Activated CD4-positive, CD25-positive, alpha-beta regulatory T cell treated with anti-CD3 and anti-CD28 coated beads, Interleukin-2, amount 50 U/mL, for 16 hours (primary cell): ENCODE results near the gene CHST8.
"Not testable (repeated sequence)": the region's sequence is repeated elsewhere in the genome, so short reads cannot be mapped to it uniquely, and the experiment has no call there.

ENCODE experiments used
- DNase-seq: peaks from one replicate; pipeline ENCODE4 v3.0.0-alpha.2; 2020; ENCODE audit warnings: low read depth, low spot score

CHST8 gene

DNA sequence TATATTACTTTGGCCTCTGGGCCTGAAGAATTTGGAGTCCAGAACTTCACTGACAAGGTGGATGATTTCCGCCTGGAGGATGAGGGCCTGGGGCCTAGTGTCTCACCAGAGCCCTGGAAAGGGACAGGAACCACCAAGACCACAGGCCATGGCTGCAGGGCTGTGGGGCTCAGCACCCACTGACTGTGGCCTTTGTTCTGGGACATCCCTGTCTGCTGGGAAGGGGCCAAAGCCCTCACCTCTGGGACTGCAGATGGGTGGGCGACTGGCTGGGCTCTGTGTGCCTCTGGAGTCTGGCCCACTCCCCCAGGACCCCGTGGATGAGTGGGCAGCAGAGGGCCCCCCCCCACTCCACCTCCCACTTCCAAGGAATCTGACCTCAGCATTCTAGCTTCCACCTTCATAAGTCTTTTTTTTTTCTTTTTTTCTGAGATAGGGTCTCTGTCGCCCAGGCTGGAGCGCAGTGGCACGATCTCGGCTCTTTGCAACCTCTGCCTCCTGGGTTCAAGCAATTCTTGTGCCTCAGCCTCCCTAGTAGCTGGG, 20.3 kb downstream of the CHST8 start:
- no peak for DNase-seq

DNA sequence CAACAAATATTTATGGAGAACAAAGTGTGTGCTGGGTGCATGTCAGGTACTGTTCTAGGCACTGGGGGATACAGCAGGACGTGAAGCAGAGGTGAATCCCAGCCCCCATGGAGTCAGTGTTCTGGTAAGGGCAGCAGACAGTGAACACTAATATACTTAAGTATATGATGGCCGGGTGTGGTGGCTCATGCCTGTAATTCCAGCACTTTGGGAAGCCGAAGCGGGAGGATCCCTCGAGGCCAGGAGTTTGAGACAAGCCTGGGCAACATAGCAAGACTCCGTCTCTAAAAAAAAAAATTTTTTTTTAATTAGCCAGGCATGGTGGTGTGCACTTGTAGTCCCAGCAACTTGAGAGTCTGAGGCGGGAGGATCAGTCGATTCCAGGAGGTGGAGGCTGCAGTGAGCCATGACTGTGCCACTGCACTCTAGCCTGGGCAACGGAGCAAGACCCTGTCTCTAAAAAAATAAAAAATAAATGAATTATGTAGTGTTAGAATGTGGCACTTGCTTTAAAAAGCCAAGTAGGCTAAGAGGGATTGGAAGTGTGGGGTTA, 22.6 kb downstream of the CHST8 start:
- no peak for DNase-seq

DNA sequence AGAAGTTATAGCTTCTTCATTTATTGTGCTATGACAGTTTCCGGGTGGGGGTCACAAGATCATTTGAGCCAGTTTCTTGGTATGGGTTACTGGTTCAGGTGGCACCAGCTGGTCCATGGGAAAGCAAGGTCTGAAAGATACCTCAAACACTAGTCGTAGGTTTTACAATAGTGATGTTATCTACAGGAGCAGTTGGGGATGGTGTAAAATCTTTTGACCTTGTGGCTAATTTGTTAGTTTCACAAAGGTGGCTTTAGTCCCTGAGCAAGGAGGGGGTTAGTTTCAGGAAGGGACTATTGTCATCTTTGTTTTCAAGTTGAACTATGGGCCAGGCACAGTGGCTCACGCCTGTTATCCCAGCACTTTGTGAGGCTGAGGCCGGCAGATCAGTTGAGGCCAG, 24.6 kb downstream of the CHST8 start:
- no peak for DNase-seq

DNA sequence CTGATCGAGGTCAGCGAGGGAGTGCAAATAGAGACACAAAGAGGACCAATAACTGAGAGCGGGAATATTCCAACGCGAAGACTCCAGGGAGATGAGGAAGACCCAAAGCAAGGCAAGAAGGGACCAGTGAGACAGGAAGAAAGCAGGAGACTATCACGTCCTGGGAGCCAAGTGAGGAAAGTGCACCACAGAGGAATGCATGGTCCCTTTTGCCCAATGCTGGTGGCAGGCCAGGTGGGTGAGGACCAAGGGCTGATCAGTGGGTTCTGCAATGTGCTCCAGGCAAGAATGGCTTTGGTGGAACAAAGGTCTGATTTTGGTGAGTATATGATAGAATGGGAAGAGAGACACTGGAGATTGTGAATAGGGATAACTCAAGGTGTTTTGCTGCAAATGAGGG, 25.4 kb downstream of the CHST8 start:
- DNase-seq: no peak

DNA sequence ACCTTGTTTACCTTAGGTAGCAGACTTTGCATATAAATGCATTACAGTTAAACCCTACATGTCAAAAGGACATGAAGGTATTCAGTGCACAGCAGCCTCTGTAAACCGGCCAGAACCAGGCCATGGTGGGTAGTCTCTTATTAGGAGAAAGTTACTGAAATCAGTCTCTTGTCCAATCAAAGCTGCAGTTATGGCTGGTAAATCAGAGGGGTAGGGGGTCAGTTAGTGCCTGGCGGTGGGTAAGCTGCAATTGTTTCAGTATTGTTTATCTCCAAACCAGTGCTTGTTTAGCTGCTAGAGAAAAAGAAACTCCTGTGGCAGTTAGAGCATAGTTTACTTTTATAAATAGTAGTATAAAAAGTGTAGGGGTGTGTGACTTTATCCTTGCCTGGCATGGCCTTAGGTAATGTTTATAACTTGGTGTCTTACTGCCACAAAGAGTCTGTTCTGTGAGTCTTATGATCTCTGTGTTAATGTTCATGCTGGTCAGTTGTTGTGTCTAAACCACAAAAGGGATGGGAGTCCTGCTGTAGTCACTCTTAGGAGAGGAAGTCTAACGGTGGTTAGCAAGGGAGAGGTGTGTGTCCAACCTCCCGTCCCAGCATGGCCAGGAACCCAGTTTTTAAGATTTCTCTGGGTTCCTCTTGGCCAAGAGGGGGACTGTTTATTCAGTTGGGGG, 28.0 kb downstream of the CHST8 start:
- no peak for DNase-seq

DNA sequence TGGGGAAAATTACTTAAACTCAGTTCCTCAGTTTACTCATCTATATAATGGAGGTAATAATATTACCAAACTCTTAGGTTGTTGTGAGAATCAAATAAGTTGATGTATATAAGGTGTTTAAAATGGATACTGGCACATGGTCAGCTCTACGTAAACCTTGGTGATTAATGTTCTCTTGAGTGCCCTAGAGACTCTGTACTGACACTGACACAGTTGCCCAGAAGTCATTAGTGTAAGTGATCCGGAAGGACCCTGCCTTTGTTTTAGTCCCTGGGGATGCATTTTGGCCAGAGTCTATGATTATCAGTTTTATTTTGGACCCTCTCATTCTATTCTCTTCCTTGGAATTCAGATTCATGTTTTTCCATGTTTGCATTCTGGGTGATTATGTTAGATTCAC, 31.9 kb downstream of the CHST8 start:
- DNase-seq: no peak

DNA sequence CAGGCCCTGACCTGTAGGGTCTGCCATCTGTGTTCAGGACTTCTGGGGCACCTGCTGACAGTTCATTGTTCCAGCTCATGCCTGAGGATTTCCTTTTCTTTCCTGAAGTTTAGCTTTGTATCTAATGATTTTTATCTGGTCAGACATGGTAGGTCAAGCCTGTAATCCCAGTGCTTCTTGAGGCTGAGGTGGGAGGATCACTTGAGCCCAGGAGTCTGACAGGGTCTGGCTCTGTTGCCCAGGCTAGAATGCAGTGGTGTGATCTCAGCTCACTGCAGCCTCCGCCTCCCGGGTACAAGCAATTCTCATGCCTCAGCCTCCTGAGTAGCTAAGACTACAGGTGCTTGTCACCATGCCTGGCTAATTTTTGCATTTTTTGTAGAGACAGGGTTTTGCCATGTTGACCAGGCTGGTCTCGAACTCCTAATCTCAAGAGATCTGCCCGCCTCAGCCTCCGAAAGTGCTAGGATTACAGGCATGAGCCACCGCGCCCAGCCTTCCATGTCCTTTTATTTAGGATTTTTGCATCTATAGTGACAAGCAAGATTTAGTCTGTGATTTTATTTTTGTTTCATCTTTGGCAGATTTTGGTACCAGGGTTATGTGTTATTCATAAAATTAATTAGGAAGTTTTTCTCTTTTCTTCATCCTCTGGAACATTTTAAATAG, 33.2 kb downstream of the CHST8 start:
- no peak for DNase-seq

DNA sequence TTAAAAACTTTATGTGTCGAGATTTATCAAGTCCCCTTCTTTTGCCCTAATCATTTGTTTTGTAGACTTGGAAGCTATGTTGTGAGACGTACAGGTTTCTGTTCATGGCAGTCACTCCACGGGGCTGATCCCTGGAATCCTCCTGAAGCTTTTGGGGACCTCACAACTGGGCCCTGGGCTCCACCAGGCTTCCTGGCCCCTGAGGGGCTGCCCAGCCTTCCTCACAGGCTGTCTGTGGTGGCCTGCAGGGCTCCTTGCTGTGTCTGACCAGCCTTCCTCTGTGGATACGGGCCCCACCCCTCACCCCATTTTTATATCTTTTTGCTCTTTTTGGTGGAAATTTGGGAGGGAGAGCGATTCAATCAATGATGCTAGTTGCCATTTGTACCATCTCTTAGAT, 38.1 kb downstream of the CHST8 start:
- no peak for DNase-seq

DNA sequence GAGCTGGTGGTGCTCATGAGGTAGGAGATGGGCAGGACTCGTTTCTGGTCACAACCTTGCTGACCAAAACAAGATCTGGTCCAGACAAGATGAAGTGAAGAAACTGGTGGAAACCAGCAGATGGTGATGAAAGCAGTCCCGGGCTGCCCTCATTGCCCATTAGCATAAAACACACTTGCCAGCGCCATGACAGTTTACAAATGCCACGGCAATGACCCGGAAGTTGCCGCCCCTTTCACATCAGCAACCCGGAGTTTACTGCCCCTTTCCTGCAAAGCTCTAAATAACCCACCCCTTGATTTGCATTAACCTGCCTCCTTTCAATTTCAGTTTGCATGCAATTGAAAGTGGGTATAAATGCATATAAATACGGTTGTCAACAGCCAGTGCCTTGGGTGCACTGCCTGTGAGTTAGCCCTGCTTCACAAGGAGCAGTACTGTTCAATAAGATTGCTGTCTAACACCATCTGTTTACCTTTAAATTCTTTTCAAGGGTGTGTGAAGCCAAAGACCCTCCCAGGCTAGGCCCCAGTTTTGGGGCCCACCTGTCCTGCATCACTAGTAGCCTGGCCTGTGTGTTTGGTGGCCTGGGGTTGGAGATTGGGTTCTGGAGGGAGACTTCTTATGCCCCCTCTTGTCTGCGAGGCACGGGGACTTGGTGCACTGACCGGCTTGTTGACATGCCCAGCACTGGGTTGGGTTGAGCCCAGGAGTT, 38.8 kb downstream of the CHST8 start:
- no peak for DNase-seq

DNA sequence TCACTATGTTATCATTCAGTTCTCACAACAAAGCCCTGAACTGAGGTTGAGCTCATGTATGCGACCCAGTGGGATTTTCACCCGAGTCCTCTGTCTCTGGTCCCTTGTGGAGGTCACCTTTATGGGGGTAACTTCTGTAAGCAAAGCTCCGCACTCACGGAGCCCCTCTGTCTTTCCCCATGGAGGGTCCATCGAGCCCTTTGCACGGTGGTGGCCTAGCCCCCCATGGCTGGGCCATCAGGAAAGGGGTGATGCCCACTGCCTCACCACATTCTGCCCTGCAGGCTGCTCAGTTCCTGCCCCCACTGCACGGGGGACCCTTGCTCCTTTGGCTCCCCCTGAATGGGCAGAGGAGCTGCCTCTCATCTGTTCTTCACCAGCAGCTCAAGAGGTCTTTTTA, 39.6 kb downstream of the CHST8 start:
- no peak for DNase-seq

DNA sequence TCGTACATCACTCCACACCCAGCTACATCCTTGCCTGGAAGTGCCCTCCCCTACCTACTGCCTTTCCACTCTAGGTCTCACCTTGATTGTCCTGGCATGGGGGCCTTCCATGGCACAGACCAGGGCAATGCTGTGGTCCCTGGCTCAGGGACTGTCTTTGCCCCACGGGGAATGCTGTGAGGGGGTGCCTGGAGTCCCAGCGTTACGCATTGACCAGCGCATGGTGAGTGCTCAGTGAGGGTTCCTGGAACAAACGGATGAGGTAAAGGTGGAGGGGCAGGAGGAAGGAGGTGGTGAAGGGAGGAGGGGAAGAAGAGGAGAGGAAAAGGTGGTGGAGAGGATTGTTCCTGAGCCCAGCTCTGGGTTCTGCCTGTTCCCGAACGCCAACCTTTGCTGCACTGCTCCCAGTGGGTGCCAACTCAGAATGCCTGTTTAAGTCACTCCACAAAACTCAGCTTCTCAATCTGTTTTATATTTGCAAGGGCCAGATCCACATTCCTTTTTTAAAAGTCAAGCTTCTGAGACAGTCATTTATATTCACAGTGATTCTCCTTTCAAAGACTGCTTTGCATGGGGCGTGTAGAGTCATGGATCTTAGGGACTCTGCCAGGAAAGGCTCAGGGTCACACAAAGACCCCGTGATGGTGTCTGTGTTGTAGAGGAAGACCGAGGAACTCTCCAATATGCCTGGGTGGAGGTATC, 40.8 kb downstream of the CHST8 start:
- DNase-seq: no peak

DNA sequence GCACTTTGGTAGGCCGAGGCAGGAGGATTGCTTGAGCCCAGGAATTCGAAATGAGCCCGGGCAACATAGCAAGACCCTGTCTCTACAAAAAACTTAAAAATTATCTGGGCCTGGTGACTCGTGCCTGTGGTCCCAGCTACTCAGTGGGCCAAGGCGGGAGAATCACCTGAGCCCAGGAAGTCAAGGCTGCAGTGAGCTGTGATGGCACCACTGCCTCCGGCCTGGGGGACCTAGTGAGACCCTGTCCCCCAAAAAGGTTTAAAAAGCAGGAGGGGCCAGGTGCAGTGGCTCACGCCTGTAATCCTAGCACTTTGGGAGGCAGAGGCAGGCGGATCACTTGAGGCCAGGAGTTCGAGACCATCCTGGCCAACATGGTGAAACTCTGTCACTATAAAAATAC, 41.6 kb downstream of the CHST8 start:
- not testable (repeated sequence) for DNase-seq

DNA sequence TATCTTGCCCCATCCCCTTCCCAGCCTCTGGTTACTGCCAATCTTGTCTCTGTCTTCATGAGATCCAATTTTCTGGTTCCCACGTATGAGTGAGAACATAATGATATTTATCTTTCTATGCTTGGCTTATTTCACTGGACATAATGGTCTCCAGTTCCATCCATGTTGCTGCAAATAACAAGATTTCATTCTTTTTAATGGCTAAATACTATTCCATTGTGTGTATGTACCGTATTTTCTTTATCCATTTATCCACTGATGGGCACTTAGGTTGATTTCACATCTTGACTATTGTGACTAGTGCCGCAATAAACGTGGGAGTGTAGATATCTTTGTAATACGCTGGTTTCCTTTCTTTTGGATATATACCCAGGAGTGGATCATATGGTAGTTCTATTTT, 43.0 kb downstream of the CHST8 start:
- no peak for DNase-seq

DNA sequence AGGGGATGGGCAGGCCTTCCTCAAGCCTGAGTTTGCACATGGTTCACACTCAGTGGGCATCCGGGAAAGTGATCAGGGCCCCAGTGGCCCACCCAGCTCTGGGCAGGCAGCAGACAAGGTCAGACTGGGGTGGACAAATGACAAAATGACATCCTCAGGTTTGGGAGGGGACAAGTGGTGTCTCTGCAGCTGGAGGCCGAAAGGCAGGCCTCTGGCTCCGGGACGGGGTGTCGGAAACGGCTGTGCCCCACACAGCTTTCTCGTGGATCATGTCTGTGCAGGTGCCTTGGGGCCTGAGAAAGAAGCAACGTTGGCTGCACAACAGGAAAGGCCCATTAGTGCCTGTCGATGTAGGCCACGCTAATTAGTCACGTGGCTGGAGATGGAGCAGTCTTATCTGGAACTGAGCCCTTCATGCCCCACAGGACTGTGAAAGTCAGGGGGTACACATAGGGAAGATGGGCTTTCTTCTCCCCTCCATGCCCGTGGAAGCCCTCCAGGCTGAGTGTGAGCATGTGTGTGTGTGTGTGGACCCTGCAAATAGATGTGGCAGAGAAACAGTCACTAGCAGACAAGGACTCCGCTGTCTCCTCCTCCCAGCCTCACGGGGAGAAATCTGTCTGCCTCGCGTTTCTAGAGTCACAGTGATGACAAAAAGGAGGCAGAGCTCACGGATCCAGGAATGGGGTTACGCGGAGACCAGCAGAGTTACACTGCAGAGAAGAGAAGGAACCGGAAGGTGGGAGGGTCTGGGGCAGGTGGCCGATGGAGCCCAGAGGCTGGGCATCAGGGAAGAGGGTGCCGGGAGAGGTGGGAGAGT, 44.2 kb downstream of the CHST8 start:
- DNase-seq: no peak

DNA sequence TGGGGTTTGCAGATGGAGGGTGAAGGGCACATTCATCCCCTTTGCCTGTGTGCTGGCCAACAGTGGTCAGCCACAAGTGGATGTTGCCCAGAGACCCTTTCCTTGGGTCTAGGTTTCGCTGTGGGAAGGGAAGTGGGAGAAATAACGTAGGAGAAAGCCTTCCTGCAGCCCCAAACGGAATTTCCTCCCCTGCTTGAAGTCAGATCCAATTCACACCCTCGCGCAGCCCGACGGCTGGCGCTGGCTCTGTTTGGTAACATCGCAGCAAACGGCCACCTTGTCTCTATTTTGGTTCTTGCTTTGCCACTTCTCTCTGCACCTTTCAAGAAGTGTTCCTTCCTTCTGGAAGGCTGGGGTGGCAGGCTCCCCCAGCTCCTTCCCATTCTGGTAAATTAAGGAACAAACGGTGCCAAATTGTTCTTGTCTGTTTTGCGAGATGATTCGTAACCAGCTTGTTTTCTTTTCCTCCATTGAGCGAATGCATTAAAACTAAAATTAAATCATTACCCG, 45.4 kb downstream of the CHST8 start:
- no peak for DNase-seq

DNA sequence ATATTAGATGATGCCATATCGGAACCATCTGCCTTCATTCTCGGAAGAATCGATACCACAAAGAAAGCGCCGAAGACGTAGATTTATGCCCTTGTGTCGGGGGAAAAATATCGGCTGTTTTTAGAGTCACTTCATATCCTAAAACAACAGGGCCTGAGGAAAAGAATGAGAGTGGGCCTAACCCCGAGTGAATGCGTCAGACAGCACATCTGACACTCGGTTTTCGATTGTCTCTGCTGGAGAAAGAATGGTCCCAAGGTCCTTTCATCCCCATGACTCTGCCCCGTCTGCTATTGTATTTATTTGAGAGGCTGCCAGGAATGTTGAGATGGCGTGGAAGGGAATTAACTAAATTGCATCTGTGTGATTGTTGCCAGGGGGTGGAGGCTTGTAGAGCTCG, 46.1 kb downstream of the CHST8 start:
- no peak for DNase-seq

DNA sequence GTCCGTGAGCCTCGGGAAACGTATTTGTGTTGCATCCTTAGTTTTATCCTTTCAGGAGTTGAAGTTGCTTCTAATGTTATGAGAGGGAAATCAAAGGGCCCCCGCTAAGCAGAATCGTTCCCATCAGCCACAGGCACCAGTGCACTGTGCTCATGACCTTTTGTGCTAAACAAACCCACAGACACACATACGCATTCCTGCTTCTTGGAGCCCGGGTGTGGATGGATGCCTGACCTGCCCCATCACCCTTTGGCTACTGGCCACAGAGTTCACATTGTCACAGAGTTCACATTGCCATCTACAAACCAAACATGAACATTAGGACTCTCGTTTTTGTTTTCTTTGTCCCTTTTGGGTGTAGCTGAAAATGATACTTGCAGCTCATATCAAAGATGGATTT, 47.2 kb downstream of the CHST8 start:
- no peak for DNase-seq

DNA sequence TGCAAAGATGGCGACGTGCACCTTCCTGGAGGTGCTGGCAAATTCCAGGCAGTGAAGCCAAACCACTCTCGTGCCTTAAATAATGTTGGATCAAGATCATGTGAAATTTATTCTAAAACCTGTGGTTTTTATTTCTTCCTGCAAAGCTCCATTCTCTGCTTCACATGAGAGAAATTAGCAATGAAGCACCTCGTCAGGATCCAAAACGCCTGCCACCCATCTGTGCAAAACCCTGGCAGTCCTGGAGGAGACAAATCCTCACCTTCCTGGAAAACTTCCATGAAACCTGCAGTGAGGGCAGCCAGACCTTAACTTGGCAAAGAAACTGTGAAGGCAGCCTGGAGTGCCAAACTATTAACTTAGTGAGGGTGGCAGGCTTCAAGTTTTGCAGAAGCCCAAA, 47.6 kb downstream of the CHST8 start:
- no peak for DNase-seq

DNA sequence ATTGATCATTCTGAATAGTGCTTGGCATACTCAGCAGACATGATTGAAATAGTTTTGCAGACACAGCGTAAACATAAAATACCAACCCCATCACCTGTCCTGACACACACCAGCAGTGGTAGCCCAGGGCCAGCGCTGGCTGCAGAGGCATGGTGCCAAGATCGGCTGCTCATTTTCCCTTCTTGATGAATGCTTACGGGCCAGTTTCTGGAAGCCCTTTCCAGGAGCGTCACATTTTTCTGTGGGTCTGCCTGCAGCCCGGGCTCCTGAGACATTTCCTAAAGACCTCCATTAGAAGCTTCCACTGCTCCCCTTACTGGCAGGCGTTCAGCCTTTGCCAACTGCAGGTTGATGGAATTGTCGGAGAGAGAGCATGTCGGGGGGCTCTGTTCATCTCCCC, 48.6 kb downstream of the CHST8 start:
- DNase-seq: no peak

DNA sequence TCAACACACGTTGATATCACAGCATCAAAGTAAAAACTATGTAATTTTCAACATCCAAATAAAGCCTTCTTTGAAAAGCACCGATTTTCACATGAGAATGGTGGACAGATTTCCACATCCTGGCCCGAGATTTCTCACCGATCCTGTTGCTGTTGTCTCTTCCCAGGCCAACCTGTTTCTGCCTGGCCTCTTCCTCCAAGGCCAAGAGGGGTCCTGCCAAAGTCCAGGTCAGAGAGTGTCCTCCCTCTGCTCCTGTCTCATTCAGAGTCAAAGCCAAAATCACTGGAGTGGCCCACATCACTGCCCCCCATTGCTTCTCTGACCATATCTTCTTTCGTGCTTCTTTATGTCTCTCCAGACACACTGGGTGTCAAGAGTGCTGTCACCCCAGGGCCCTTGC, 49.5 kb downstream of the CHST8 start:
- no peak for DNase-seq
